Effector CD4-positive, alpha-beta T cell (primary cell): ENCODE data around the gene SFI1.
"Not testable (repeated sequence)": the region's sequence is repeated elsewhere in the genome, so short reads cannot be mapped to it uniquely, and the experiment has no call there.

Experiments
- DNase-seq: peaks from one replicate; pipeline ENCODE4 v3.0.0-alpha.2; 2020
- total RNA-seq: gene quantifications from one replicate; lab custom pipeline; 2026; lab: John Stamatoyannopoulos, UW

Gene SFI1
- total RNA-seq, result 303 reads per million, percentile 95 among the genes with 10 or more reads in this experiment

- DNase-seq, result peak; percentile 96
These were observed at the start of gene SFI1 for GRCh38 chr22:31496007-31496734. TSS of gene SFI1 (plus strand) at chr22:31496536. CDS start at chr22:31508285, 11,749 bp downstream.

DNA sequence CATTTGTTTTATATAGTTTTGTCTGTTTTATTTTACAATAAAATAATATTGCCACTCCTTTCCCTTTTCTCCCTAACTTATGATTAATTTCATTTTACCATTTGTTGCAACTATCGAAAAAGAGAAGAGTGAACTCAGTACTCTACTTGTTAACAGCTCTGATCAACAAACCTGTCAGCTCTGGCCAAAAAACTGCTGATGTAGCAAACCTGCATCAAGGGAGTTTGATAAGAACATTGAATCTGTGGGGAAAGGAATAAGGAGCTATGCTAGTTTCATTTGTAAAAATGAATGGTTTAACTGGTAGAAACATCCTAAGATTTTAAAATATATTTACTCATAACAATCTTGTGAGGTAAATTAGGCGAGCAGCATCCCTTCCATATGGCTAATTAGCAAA is 49.6 kb upstream of the SFI1 start:
- no peak for DNase-seq

DNA sequence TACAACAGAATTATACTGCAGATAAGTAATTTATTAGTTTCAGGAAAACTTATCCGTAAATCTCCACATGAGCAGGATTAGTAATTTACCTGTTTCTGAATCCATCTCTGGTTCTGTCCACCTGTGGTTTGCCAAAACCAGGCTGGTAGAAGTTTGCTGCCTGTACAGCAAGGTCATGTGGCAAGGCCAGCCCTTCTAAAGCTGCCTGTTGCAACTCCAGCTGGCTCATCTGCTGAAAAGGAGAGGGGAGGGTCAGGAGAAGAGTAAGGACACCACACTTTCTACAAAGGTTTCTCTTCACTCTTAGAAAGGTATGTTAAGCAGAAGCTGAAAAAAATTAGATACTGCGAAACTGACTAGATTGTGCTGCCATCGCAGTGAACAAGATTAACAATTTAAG is 49.0 kb upstream of the SFI1 start:
- DNase-seq, result no peak

GRCh38 chr22:31448382-31448781 is 48.0 kb upstream of the SFI1 start:
- DNase-seq, result no peak

GRCh38 chr22:31449506-31449905 is 46.8 kb upstream of the SFI1 start:
- no peak for DNase-seq

DNA sequence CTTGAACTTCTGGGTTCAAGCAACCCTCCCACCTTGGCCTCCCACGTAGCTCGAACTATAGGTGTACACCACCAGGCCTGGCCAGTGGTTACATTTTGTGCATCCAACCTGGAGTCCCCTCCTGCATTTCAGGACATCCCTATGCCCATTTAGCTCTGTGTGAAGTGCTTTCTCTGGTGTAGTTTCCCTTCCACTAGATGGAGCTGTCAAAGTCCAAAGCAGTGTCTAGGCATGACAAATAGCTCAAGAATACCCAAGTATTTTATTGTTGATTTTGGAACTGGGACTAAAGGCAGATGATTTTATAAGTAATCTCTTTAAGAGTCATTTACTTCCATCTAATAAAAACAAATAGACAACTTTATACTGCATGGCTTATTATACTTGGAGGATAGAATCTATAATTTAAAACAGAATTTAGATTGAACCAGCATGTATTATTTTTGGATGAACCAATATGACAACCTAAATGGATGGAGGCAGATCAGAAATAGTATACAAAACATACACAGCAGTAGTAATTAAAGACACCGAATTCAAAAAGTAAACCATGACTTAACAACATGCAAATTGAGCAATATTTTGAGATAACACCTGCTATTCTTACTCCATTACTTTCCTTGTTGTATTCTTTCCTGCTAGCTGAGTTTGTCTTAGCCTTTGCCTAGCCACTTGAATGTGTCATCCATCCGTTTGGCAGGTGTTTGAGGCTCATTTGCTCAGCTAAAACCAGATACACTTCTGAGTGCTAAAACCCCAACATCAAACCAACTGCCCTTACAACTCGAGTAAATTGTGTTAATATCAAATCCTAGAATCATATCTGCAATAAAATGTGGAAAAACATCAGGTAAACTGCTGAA is 44.4 kb upstream of the SFI1 start:
- DNase-seq, result peak; percentile 2

- no peak for DNase-seq
These were observed 34.6 kb upstream of the SFI1 start for GRCh38 chr22:31461699-31462098.

- DNase-seq, result no peak
These were observed 31.0 kb upstream of the SFI1 start for GRCh38 chr22:31465307-31465706.

GRCh38 chr22:31474743-31475142 is 21.6 kb upstream of the SFI1 start:
- no peak for DNase-seq

DNA sequence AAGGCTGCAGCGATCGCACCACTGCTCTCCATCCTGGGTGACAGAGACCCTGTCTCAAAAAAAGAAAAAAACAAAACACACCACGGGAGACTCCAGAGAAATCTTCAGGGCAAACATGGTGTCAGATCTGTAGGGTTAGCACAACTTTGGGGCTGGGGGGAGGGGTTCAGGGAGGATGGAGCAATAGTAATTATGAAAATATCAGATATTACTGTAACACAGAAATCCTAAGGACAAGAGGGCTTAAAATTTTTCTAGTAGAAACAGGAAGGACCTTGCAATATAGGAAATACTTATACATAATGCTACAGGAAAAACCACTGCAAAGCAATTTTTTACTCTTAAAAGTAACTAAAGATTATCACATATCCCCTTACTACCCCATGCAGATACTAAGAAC is 20.5 kb upstream of the SFI1 start:
- no peak for DNase-seq

DNA sequence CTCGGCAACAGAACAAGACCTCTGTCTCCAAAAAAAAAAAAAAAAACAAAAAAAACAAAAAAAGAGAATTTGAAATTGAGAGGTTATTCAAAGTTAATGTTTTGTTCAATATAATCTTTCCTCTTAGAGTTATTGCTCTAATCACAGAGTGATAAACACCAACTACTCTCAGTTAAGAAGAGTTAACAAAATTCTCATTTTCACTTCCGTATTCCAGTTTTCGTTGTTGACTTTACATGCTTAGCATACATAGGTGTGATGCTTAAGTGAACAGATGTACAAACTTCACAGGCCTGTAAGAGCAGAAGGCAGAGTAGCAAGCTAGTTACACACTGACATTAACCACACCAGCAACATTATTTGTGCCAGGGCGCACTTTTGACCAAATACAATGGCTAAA is 19.0 kb upstream of the SFI1 start:
- DNase-seq, result no peak

- DNase-seq, result no peak
These were observed 15.2 kb upstream of the SFI1 start for GRCh38 chr22:31481129-31481528.

DNA sequence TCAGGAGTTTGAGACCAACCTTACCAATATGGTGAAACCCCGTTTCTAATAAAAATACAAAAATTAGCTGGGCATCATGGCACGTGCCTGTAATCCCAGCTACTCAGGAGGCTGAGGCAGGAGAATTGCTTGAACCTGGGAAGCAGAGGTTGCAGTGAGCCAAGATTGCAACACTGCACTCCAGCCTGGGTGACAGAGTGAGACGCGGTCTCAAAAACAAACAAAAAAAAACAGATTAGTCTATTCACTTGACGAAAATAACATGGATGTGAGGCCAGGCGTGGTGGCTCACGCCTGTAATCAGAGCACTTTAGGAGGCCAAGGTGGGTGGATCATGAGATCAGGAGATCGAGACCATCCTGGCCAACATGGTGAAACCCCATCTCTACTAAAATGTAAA is 13.9 kb upstream of the SFI1 start:
- DNase-seq, result not testable (repeated sequence)

- not testable (repeated sequence) for DNase-seq
These were observed 10.0 kb upstream of the SFI1 start for GRCh38 chr22:31486369-31486768.

DNA sequence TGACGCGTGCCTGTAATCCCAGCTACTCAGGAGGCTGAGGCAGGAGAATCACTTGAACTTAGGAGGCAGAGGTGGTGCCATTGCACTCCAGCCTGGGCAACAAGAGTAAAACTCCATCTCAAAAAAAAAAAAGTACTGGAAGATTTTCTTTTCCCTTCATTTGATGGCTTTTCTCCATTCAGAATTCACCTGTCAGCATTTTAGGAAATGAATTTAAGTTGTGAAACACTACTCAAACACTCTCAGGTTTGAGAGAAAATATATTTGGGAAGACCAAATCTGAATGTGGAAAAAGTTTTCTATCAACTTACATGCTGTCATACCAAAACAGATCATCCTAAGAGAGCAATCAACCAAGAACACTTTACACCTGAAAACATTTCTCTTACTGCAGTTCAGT is 9.4 kb upstream of the SFI1 start:
- no peak for DNase-seq

GRCh38 chr22:31488346-31488883 is 7.9 kb upstream of the SFI1 start:
- DNase-seq, result no peak

GRCh38 chr22:31488988-31489617 is 7.2 kb upstream of the SFI1 start:
- peak; percentile 6 for DNase-seq

- peak; percentile 81 for DNase-seq
These were observed 6.5 kb upstream of the SFI1 start, which contains the start of gene EIF4ENIF1 for GRCh38 chr22:31489632-31490495. TSS of gene EIF4ENIF1 (minus strand) at chr22:31489842. CDS start at chr22:31488718, 1,124 bp downstream.

DNA sequence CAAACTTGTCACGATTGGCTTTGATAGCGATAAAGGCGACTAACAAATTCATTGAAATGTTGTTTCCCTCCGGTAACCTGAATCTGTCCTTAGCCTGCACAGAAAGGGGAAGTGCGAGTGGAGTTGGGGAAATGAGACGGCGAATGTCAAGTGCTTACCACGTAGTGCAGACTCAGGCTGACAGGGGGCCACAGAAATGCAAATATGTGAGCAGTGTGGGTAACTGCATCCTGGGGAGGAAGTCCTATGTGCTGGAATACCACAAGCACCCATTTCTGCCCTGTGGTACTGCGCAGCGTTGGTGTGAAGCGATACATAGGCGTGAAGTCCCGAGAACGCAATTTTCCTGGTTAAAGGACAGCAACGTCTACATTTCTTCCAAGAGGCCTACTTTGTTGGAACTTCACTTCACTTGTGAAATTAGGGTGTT is 5.8 kb upstream of the SFI1 start:
- peak; percentile 44 for DNase-seq

GRCh38 chr22:31491218-31491962 is 4.9 kb upstream of the SFI1 start:
- DNase-seq, result no peak

- DNase-seq, result no peak
These were observed 4.2 kb upstream of the SFI1 start for GRCh38 chr22:31492151-31492550.
